Parathyroid adenoma (tissue), 2 donors: ENCODE measurements around the gene ELMO3.

Experiments
- H2AFZ ChIP-seq: fragments of 300-600 bp; sonication (generic); one replicate; pipeline ENCODE4 v1.7.0; 2017; ENCODE audit warnings: antibody characterized with exemption, mild to moderate bottlenecking
- H3K27ac ChIP-seq: fragments of 300-600 bp; sonication (generic); one replicate; pipeline ENCODE4 v1.7.0; 2017
- H3K27me3 ChIP-seq: fragments of 300-600 bp; sonication (generic); one replicate; pipeline ENCODE4 v1.7.0; 2017; ENCODE audit warnings: low read length; ENCODE audit not compliant: control insufficient read depth, insufficient read depth
- H3K36me3 ChIP-seq: fragments of 300-600 bp; sonication (generic); one replicate; pipeline ENCODE4 v1.7.0; 2017; ENCODE audit warnings: low read length; ENCODE audit not compliant: control insufficient read depth, insufficient read depth
- H3K4me1 ChIP-seq: fragments of 300-600 bp; sonication (generic); one replicate; pipeline ENCODE4 v1.7.0; 2017; ENCODE audit warnings: control low read depth
- H3K4me2 ChIP-seq: fragments of 300-600 bp; sonication (generic); one replicate; pipeline ENCODE4 v1.7.0; 2017; ENCODE audit warnings: low read length
- H3K4me3 ChIP-seq: fragments of 300-600 bp; sonication (generic); one replicate; pipeline ENCODE4 v1.7.0; 2017; ENCODE audit warnings: low read depth, low read length
- H3K79me2 ChIP-seq: fragments of 300-600 bp; sonication (generic); one replicate; pipeline ENCODE4 v1.7.0; 2017; ENCODE audit warnings: control low read depth
- H3K9ac ChIP-seq: fragments of 300-600 bp; sonication (generic); one replicate; pipeline ENCODE4 v1.7.0; 2017; ENCODE audit warnings: mild to moderate bottlenecking
- H3K9me3 ChIP-seq: fragments of 300-600 bp; sonication (generic); one replicate; pipeline ENCODE4 v1.7.0; 2017; ENCODE audit warnings: low read length; ENCODE audit not compliant: control insufficient read depth
- TF ChIP-seq, protein P1 (sequence below): fragments of 300-600 bp; sonication (generic); IDR thresholded peaks from one replicate; pipeline ENCODE4 v1.7.0; 2017; ENCODE audit warnings: antibody characterized with exemption, mild to moderate bottlenecking
- donor health status: primary hyperparathyroidism.

Gene ELMO3

DNA sequence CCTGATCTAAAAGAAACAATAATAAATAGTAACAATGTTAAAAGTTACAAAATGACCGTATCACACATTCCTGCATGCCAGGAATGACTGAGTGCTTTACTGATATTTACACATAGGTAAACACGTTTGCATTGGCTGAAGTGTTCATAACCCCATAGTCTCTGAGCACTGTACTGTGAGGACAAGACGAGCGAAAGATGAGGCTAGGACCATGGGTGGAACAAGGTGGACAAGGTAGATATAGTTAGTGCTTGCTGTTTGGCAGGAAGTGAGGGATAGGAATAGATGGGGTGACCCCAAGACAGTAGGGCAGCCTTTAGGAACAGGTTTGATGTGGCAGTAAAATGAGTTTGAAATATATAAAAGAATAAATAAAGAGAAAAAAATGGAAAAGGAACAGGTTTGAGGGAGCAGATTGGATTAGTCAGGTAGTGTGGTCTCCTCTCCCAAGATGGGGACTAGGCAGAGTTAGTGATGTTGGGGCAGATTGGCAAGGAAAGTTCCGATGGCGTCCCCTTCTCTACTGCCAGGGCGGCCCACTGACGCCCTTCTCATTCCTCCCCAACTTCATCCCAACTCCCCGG, 7.4 kb upstream of the ELMO3 start:
- TF ChIP-seq, protein P1, sequence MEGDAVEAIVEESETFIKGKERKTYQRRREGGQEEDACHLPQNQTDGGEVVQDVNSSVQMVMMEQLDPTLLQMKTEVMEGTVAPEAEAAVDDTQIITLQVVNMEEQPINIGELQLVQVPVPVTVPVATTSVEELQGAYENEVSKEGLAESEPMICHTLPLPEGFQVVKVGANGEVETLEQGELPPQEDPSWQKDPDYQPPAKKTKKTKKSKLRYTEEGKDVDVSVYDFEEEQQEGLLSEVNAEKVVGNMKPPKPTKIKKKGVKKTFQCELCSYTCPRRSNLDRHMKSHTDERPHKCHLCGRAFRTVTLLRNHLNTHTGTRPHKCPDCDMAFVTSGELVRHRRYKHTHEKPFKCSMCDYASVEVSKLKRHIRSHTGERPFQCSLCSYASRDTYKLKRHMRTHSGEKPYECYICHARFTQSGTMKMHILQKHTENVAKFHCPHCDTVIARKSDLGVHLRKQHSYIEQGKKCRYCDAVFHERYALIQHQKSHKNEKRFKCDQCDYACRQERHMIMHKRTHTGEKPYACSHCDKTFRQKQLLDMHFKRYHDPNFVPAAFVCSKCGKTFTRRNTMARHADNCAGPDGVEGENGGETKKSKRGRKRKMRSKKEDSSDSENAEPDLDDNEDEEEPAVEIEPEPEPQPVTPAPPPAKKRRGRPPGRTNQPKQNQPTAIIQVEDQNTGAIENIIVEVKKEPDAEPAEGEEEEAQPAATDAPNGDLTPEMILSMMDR = no peak
- Histone ChIP-seq H2AFZ (peak overlapping the region; percentile 1), H3K9me3 (no peaks in the 10 kb centered on the region), H3K4me3 (no peak overlapping the region), H3K27me3 (no peaks in the 10 kb centered on the region), H3K79me2 (peaks cover 10% of the 10 kb centered on the region), H3K4me2 (peak overlapping the region; percentile 28), H3K9ac (no peak overlapping the region), H3K27ac (no peak overlapping the region), H3K4me1 (peaks cover 11% of the 10 kb centered on the region), H3K36me3 (no peaks in the 10 kb centered on the region)

DNA sequence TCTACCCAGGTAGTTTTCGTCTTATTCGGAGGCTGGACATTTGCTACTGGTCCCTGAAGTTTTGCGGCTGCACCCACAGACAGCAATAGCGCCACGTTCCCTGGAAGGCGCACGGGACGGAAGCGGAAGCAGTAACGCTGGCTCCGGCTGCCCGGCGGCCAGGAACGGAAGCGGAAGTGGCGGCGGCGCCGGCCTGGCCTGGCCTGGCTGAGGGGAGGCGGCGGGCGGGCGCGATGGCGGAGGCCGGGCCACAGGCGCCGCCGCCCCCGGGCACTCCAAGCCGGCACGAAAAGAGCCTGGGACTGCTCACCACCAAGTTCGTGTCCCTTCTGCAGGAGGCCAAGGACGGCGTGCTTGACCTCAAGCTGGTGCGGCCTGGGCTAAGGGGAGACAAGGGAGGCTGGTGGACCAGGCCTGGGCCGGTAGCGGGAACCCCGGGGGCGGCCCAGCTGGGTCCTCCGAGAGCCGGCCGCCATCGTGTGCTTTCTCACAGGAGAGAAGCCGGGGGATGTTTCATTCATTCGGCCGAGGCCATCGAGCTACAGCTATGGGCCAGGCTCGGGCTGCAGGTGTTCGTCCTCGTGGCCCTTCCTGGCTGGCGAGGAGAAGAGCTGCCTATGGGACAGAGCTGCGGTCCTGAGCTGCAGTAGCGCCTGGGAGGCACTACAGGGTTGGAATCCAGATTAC, 6.8 kb upstream of the ELMO3 start, which contains the start of gene E2F4:
E2F4 (plus strand) TSS at position 161 of the 687 bp plus-strand sequence; CDS start at position 234, 73 bp downstream.
- Histone ChIP-seq H3K4me2 (peak within 1 kb of the TSS; percentile 95), H3K4me1 (peaks cover 11% of the 10 kb centered on the region), H3K4me3 (peak within 1 kb of the TSS; percentile 86), H3K79me2 (peaks cover 10% of the 10 kb centered on the region), H3K9me3 (no peaks in the 10 kb centered on the region), H3K36me3 (no peaks in the 10 kb centered on the region), H3K27me3 (no peaks in the 10 kb centered on the region), H2AFZ (peak within 1 kb of the TSS; percentile 71), H3K27ac (peak within 1 kb of the TSS; percentile 56), H3K9ac (peak within 1 kb of the TSS; percentile 86)
- TF ChIP-seq, protein P1 = peak; percentile 14

DNA sequence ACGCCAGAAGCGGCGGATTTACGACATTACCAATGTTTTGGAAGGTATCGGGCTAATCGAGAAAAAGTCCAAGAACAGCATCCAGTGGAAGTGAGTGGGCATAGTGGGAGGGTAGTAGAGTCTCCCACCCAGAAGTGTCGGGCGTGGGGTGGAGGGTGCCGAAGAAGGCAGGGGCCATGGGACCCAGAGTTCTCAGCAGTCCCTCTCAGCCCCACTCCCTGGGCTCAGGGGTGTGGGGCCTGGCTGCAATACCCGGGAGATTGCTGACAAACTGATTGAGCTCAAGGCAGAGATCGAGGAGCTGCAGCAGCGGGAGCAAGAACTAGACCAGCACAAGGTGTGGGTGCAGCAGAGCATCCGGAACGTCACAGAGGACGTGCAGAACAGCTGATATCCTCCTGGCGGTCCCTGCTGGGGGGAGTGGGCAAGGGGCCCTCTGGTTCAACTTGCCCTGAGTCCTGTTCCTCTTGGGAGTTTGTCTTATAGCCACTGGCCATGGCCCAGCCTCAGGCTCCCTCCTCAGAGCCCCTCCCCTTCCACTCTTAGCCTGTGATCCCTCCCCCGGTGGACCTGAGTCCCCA, 6.1 kb upstream of the ELMO3 start:
- no peak overlapping the region for H3K9ac ChIP-seq
- H3K27ac ChIP-seq = no peak overlapping the region
- peaks cover 10% of the 10 kb centered on the region for H3K79me2 ChIP-seq
- H3K4me1 ChIP-seq = peaks cover 11% of the 10 kb centered on the region
- TF ChIP-seq, protein P1 = no peak
- H3K36me3 ChIP-seq = no peaks in the 10 kb centered on the region
- peak overlapping the region; percentile 86 for H3K4me3 ChIP-seq
- no peaks in the 10 kb centered on the region for H3K9me3 ChIP-seq
- no peaks in the 10 kb centered on the region for H3K27me3 ChIP-seq
- peak overlapping the region; percentile 95 for H3K4me2 ChIP-seq
- H2AFZ ChIP-seq = no peak overlapping the region

DNA sequence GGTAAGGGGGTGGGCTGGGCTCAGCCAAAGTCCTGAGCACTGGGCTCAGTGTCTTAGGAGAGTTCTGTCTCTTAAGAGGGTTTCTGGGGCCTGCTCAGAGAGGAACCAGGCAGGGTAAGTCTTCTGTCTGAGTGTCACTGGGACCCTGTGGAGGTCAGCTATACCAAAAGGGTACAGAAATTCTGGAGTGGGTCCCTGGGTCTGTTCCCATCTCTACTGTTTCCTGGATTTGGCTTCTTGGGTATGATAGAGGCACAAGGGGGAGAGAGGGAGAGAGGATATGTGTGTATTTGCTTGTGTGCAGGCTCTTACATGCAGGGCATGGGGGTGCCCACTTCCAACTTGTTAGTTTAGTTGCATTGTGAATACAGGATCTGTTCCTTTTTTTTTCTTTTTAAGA, 5.4 kb upstream of the ELMO3 start:
- Histone ChIP-seq H3K27ac (no peak overlapping the region), H3K4me3 (no peak overlapping the region), H3K9me3 (no peaks in the 10 kb centered on the region), H3K4me2 (no peak overlapping the region), H3K36me3 (no peaks in the 10 kb centered on the region), H3K27me3 (no peaks in the 10 kb centered on the region), H3K9ac (no peak overlapping the region), H2AFZ (no peak overlapping the region), H3K79me2 (peaks cover 10% of the 10 kb centered on the region), H3K4me1 (peaks cover 14% of the 10 kb centered on the region)
- TF ChIP-seq, protein P1 = no peak
